Hindlimb muscle (tissue), 1 donor: ENCODE measurements around the gene PCDHA1. TPM values are rescaled to one million over a fixed set of nuclear protein-coding genes. Genes with fewer than 3 reads are reported as not detected.
"Not testable (repeated sequence)": the region's sequence is repeated elsewhere in the genome, so short reads cannot be mapped to it uniquely, and the experiment has no call there.

Source experiments
- DNase-seq: peaks from one replicate; pipeline ENCODE4 v3.0.0-alpha.2; 2013
- polyA plus RNA-seq: library from polyadenylated mRNA; unstranded; fragments of 120-200 nt; gene quantifications from one replicate; pipeline ENCODE4 v1.2.1, GENCODE V29; 2013; ENCODE audit not compliant: insufficient read length

PCDHA1 gene
- polyA plus RNA-seq, 1 donor = not detected

DNA sequence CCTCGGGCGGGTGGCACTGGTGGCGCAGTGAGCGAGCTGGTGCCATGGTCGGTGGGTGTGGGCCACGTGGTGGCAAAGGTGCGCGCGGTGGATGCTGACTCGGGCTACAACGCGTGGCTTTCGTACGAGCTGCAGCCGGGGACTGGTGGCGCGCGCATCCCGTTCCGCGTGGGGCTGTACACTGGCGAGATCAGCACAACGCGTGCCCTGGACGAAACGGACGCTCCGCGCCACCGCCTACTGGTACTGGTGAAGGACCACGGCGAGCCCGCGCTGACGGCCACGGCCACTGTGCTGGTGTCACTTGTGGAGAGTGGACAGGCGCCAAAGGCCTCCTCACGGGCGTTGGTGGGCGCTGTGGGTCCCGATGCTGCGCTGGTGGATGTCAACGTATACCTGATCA, 22.9 kb downstream of the PCDHA1 start:
- DNase-seq = no peak

DNA sequence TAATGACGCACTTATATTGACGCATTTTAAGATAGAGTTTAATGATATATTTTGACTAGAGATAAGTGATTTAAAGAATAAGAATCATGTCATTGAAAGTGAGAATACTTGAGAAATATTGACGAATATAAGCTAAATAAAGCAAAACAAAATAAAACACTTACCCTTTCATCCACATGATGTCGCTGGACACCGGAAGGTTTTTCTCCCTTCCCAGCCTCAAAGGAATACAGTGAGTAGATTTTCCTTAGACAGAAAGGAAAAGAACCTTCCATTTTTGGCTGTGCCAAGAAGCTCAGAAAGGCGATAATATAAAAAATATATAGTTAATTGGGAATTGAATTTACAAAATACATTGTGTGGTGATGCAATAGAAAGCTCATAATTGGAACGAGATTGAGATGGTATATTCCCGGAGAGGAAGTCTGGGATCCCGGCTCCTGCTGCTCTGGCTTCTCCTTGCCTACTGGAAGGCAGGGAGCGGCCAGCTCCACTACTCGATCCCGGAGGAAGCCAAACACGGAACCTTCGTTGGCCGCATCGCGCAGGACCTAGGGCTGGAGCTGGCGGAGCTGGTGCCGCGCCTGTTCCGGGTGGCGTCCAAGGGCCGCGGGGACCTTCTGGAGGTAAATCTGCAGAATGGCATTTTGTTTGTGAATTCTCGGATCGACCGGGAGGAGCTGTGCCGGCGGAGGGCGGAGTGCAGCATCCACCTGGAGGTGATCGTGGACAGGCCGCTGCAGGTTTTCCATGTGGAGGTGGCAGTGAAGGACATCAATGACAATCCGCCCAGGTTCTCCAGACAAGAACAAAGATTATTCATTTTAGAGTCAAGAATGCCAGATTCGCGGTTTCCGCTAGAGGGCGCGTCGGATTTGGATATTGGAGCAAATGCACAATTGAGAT, 35.7 kb downstream of the PCDHA1 start, which contains the start of gene PCDHA5:
TSS of gene PCDHA5 (plus strand) at position 239 of the 906 bp plus-strand sequence.
- DNase-seq = no peak

DNA sequence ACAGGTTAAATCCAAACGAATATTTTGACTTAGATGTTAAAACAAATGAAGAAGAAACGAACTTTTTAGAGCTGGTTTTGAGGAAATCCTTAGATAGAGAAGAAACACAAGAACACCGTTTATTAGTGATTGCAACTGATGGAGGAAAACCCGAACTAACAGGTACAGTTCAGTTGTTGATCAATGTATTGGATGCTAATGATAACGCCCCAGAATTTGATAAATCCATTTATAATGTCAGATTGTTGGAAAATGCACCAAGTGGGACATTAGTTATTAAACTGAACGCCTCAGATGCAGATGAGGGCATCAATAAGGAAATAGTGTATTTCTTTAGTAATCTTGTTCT, 36.3 kb downstream of the PCDHA1 start:
- DNase-seq = no peak

DNA sequence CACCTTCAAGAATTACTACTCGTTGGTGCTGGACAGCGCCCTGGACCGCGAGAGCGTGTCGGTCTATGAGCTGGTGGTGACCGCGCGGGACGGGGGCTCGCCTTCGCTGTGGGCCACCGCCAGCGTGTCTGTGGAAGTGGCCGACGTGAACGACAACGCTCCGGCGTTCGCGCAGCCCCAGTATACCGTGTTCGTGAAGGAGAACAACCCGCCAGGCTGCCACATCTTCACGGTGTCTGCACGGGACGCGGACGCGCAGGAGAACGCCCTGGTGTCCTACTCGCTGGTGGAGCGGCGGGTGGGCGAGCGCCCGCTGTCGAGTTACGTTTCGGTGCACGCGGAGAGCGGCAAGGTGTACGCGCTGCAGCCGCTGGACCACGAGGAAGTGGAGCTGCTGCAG, 37.0 kb downstream of the PCDHA1 start:
- not testable (repeated sequence) for DNase-seq

DNA sequence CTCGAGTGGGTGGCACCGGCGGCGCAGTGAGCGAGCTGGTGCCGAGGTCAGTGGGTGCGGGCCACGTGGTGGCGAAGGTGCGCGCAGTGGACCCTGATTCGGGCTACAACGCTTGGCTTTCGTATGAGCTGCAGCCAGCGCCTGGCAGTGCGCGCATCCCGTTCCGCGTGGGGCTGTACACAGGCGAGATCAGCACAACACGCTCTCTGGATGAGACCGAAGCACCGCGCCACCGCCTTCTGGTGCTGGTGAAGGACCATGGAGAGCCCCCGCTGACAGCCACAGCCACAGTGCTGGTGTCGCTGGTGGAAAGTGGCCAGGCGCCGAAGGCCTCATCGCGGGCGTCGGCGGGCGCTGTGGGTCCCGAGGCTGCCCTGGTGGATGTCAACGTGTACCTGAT, 37.5 kb downstream of the PCDHA1 start:
- no peak for DNase-seq

DNA sequence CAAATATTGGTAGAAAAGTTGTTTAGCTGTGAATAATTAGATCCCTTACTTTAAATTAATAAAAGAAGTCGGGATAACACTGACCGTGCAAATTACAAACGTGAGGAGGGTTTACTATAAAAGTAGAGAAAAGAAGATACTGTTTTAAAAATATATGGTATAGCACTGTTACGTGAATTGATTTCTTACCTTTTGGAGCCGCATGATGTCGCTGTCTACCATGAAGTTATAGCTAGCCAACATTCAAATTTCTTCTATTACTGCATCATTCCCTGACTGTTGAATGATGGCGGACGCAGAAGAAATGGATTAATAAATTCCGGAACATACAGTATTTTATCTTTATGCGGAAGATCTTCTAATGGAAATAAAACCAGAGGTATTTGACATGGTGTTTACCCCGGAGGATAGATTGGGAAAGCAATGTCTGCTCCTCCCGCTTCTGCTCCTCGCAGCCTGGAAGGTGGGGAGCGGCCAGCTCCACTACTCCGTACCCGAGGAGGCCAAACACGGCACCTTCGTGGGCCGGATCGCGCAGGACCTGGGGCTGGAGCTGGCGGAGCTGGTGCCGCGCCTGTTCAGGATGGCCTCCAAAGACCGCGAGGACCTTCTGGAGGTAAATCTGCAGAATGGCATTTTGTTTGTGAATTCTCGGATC, 41.9 kb downstream of the PCDHA1 start, which contains the start of gene PCDHA6:
TSS of gene PCDHA6 (plus strand) at position 257 of the 658 bp plus-strand sequence. CDS start at position 389, 132 bp downstream.
- DNase-seq = no peak

DNA sequence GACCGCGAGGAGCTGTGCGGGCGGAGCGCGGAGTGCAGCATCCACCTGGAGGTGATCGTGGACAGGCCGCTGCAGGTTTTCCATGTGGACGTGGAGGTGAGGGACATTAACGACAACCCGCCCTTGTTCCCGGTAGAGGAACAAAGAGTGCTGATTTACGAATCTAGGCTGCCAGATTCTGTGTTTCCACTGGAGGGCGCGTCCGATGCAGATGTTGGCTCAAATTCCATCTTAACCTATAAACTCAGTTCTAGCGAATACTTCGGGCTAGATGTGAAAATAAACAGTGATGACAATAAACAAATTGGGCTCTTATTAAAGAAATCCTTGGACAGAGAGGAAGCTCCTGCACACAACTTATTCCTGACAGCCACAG, 42.4 kb downstream of the PCDHA1 start:
- no peak for DNase-seq

DNA sequence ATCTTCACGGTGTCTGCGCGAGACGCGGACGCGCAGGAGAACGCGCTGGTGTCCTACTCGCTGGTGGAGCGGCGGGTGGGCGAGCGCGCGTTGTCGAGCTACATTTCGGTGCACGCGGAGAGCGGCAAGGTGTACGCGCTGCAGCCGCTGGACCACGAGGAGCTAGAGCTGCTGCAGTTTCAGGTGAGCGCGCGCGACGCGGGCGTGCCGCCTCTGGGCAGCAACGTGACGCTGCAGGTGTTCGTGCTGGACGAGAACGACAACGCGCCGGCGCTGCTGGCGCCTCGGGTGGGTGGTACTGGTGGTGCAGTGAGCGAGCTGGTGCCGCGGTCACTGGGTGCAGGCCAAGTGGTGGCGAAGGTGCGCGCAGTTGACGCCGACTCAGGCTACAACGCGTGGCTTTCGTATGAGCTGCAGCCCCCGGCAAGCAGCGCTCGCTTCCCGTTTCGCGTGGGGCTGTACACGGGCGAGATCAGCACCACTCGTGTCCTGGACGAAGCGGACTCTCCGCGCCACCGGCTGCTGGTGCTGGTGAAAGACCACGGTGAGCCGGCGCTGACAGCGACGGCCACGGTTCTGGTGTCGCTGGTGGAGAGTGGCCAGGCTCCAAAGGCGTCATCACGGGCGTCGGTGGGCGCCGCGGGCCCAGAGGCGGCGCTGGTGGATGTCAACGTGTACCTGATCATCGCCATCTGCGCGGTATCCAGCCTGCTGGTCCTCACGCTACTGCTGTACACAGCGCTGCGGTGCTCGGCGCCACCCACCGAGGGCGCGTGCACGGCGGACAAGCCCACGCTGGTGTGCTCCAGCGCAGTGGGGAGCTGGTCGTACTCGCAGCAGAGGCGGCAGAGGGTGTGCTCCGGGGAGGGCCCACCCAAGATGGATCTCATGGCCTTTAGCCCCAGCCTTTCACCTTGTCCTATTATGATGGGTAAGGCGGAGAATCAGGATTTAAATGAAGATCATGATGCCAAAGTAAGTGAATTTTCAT, 43.9 kb downstream of the PCDHA1 start:
- DNase-seq = not testable (repeated sequence)

DNA sequence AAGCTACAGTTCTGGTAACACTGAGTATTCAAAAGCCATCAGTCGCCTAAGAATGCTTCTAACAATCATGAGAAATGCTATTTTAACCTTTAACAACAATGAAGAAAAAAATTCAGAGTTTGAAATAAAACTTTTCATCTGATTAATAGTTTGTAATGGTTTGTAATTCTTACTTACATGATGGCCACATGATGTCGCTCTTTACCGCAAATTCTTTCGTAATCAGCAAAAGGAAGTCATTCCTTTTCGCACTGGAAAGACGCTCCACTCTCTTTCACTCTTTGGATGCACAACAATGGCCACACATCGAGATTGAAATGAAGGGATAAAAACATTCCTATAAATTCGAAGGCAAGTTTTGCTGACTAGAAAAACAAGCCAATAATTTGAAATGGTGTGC, 48.1 kb downstream of the PCDHA1 start, which contains the start of gene PCDHA7:
TSS of gene PCDHA7 (plus strand) at position 277 of the 400 bp plus-strand sequence. CDS start at position 392, 115 bp downstream.
- DNase-seq = no peak

DNA sequence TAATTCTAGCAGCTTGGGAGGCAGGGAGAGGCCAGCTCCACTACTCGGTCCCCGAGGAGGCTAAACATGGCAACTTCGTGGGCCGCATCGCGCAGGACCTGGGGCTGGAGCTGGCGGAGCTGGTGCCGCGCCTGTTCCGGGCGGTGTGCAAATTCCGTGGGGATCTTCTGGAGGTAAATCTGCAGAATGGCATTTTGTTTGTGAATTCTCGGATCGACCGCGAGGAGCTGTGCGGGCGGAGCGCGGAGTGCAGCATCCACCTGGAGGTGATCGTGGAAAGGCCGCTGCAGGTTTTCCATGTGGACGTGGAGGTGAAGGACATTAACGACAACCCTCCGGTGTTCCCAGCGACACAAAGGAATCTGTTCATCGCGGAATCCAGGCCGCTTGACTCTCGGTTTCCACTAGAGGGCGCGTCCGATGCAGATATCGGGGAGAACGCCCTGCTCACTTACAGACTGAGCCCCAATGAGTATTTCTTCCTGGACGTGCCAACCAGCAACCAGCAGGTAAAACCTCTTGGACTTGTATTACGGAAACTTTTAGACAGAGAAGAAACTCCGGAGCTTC, 48.6 kb downstream of the PCDHA1 start:
- not testable (repeated sequence) for DNase-seq

DNA sequence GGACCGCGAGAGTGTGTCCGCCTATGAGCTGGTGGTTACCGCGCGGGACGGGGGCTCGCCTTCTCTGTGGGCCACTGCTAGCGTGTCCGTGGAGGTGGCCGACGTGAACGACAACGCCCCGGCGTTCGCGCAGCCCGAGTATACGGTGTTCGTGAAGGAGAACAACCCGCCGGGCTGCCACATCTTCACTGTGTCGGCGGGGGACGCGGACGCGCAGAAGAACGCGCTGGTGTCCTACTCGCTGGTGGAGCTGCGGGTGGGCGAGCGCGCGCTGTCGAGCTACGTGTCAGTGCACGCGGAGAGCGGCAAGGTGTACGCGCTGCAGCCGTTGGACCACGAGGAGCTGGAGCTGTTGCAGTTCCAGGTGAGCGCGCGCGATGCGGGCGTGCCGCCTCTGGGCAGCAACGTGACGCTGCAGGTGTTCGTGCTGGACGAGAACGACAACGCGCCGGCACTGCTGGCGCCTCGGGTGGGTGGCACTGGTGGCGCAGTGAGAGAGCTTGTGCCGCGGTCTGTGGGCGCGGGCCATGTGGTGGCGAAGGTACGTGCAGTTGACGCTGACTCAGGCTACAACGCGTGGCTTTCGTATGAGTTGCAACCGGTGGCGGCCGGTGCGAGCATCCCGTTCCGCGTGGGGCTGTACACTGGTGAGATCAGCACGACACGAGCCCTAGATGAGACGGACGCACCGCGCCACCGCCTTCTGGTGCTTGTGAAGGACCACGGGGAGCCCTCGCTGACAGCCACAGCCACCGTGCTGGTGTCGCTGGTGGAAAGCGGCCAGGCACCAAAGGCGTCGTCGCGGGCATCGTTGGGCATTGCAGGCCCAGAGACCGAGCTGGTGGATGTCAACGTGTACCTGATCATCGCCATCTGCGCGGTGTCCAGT, 49.9 kb downstream of the PCDHA1 start:
- DNase-seq = no peak

DNA sequence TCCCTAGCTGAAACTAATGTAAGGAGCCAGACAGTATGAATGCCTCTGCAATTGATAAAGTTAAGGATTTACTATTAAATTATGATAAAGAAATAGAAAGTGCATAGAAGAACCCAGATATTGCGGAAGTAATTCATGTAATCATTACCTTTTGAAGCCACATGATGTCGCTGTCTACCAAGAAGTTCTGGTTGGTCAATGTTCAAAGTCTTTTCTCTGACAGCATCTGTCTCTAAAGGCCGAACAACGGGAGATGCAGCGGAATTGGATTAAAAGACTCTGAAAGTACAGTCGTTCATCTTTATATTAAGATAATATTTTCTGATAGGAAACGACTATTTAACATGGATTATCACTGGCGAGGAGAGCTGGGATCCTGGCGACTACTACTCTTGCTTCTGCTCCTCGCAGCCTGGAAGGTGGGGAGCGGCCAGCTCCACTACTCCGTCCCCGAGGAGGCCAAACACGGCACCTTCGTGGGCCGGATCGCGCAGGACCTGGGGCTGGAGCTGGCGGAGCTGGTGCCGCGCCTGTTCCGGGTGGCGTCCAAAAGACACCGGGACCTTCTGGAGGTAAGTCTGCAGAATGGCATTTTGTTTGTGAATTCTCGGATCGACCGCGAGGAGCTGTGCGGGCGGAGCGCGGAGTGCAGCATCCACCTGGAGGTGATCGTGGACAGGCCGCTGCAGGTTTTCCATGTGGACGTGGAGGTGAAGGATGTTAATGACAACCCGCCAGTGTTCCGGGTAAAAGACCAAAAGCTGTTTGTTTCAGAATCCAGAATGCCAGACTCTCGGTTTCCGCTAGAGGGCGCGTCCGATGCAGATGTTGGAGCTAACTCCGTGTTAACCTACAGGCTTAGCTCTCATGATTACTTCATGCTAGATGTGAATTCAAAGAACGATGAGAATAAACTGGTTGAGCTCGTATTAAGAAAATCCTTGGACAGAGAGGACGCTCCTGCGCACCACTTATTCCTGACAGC, 55.3 kb downstream of the PCDHA1 start, which contains the start of gene PCDHA8:
TSS of gene PCDHA8 (plus strand) at position 210 of the 985 bp plus-strand sequence. CDS start at position 345, 135 bp downstream.
- DNase-seq = no peak

DNA sequence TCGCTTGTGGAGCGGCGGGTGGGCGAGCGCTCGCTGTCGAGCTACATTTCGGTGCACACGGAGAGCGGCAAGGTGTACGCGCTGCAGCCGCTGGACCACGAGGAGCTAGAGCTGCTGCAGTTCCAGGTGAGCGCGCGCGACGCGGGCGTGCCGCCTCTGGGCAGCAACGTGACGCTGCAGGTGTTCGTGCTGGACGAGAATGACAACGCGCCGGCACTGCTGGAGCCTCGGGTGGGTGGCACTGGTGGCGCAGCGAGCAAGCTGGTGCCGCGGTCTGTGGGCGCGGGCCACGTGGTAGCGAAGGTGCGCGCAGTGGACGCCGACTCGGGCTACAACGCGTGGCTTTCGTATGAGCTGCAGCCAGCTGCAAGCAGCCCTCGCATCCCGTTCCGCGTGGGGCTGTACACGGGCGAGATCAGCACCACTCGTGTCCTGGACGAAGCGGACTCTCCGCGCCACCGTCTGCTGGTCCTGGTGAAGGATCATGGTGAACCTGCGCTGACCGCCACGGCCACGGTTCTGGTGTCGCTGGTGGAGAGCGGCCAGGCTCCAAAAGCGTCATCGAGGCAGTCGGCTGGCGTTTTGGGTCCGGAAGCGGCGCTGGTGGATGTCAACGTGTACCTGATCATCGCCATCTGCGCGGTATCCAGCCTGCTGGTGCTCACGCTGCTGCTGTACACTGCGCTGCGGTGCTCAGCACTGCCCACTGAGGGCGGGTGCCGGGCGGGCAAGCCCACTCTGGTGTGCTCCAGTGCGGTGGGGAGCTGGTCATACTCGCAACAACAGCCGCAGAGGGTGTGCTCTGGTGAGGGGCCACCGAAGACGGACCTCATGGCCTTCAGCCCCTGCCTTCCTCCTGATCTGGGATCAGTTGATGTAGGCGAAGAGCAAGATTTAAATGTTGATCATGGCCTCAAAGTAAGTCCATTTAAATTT, 57.1 kb downstream of the PCDHA1 start:
- no peak for DNase-seq

DNA sequence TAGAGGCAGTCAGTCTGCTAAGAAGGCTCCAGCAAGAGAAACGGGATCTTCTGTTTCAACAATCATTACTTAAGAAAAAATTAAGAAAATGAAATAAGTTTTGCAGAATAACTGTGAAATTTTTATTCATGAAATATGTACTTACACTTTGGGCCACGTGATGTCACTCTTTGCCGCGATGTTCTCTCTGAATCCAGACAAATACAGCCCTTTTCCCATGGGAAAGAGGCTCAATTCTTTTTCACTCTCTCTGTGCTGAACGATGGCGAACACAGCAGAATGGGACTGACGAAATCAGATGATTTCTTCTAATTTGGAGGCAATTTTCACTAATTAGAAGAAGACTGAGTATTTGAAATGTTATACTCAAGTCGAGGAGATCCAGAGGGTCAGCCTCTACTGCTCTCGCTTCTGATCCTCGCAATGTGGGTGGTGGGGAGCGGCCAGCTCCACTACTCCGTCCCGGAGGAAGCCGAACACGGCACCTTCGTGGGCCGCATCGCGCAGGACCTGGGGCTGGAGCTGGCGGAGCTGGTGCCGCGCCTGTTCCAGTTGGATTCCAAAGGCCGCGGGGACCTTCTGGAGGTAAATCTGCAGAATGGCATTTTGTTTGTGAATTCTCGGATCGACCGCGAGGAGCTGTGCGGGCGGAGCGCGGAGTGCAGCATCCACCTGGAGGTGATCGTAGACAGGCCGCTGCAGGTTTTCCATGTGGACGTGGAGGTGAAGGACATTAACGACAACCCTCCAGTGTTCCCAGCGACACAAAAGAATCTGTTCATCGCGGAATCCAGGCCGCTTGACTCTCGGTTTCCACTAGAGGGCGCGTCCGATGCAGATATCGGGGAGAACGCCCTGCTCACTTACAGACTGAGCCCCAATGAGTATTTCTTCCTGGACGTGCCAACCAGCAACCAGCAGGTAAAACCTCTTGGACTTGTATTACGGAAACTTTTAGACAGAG, 62.5 kb downstream of the PCDHA1 start, which contains the start of gene PCDHA9:
TSS of gene PCDHA9 (plus strand) at position 244 of the 964 bp plus-strand sequence. CDS start at position 358, 114 bp downstream.
- not testable (repeated sequence) for DNase-seq

DNA sequence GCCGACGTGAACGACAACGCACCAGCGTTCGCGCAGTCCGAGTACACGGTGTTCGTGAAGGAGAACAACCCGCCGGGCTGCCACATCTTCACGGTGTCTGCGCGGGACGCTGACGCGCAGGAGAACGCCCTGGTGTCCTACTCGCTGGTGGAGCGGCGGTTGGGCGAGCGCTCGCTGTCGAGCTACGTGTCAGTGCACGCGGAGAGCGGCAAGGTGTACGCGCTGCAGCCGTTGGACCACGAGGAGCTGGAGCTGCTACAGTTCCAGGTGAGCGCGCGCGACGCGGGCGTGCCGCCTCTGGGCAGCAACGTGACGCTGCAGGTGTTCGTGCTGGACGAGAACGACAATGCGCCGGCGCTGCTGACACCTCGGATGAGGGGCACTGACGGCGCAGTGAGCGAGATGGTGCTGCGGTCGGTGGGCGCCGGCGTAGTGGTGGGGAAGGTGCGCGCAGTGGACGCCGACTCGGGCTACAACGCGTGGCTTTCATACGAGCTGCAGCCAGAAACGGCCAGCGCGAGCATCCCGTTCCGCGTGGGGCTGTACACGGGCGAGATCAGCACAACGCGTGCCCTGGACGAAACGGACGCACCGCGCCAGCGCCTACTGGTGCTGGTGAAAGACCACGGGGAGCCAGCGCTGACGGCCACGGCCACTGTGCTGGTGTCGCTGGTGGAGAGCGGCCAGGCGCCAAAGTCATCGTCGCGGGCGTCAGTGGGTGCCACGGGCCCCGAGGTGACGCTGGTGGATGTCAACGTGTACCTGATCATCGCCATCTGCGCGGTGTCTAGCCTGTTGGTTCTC, 64.1 kb downstream of the PCDHA1 start:
- DNase-seq = not testable (repeated sequence)
